IPS-20b (cell line): ENCODE measurements around the gene RSPH1.

Experiments used
- H3K27ac ChIP-seq: one replicate; pipeline ENCODE4 v1.5.1; 2013; ENCODE audit warnings: low read length
- H3K27me3 ChIP-seq: 2 replicates; pipeline ENCODE4 v1.6.1; 2013; ENCODE audit warnings: mild to moderate bottlenecking, low read length, inconsistent platforms; ENCODE audit not compliant: insufficient read depth
- H3K36me3 ChIP-seq: 2 replicates; pipeline ENCODE4 v1.6.1; 2013; ENCODE audit warnings: low read depth, mild to moderate bottlenecking, inconsistent platforms, low read length, moderate library complexity; ENCODE audit not compliant: insufficient read depth
- H3K4me1 ChIP-seq: 2 replicates; pipeline ENCODE4 v1.6.1; 2013; ENCODE audit warnings: mild to moderate bottlenecking, control low read depth, inconsistent platforms, low read length, moderate library complexity; ENCODE audit not compliant: insufficient read depth
- H3K4me3 ChIP-seq: 2 replicates; pipeline ENCODE4 v1.5.1; 2013; ENCODE audit warnings: mild to moderate bottlenecking, low read length, inconsistent platforms
- H3K9ac ChIP-seq: 2 replicates; pipeline ENCODE4 v1.6.1; 2013; ENCODE audit warnings: low read depth, mild to moderate bottlenecking, inconsistent platforms, low read length, moderate library complexity
- H3K9me3 ChIP-seq: 2 replicates; pipeline ENCODE4 v1.6.1; 2013; ENCODE audit warnings: mild to moderate bottlenecking, low read depth, low read length, inconsistent platforms; ENCODE audit not compliant: insufficient read depth

RSPH1 gene

GRCh38 chr21:42468491-42469131 is 27.4 kb downstream of the RSPH1 start:
- H3K9me3 ChIP-seq: no peaks in the 10 kb centered on the region
- no peak overlapping the region for H3K27ac ChIP-seq
- no peak overlapping the region for H3K9ac ChIP-seq
- no peaks in the 10 kb centered on the region for H3K27me3 ChIP-seq
- H3K4me3 ChIP-seq: no peak overlapping the region
- peaks cover 15% of the 10 kb centered on the region for H3K4me1 ChIP-seq
- H3K36me3 ChIP-seq: no peaks in the 10 kb centered on the region

DNA sequence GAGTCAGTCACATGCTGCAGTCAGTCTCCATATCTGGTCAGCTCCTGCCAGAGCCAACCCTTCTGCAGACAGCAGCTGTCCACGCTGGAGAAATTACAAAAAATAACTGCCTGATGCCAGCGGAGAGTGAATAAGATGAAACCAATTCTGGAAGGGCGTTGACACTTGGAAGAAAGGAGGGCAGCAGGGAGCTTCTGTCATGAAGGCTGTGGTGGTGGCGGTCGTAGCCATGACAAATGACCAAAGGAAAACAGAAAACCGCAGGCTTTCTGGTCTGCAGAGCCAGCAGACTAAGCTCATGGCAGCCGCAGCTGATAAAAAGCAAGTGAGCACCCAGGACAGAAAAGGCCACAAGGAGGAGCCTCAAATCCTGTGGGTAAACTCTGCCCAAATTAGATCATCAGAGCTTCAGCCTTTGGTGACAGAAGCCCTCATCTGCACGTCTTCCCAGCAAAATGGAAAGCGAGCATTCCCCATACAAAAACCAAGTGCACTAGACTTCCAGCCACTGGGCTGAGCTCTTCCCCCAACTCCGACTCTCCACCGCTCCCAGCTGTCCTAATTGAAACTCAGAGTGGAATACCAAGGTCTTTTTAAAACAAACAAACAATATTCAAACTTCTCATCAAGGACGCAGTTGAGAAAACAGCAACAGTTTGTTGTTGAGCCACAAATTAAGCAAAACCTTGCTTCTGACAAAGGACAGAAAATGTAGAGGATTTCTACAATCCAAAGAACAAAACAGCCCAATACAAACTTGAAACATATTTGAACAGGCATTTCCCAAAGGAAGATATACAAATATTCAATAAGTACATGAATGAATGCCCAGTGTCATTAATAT is 28.7 kb downstream of the RSPH1 start:
- Histone ChIP-seq H3K27me3 (no peaks in the 10 kb centered on the region), H3K9me3 (no peaks in the 10 kb centered on the region), H3K4me1 (peaks cover 15% of the 10 kb centered on the region), H3K4me3 (no peak overlapping the region), H3K9ac (no peak overlapping the region), H3K27ac (no peak overlapping the region), H3K36me3 (no peaks in the 10 kb centered on the region)

DNA sequence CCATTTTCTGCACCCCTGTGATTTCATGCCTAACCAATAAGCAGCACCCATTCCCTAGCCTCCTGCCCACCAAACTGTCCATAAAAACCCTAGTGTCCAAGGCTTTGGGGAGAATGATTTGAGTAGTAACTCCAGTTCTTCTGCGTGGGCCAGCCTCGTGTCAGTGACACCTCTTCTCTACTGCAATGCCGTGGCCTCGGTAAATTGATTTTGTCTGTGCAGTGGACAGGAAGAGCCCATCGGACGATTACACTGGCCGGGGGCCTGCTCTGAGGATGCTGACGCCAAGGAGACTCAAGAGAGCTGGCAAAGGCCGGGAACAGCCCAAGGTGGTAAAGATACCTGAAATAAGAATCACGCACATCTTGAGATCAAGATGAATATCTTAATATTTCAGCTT is 29.3 kb downstream of the RSPH1 start:
- Histone ChIP-seq H3K27ac (no peak overlapping the region), H3K36me3 (no peaks in the 10 kb centered on the region), H3K4me3 (no peak overlapping the region), H3K9me3 (no peaks in the 10 kb centered on the region), H3K4me1 (peaks cover 15% of the 10 kb centered on the region), H3K27me3 (no peaks in the 10 kb centered on the region), H3K9ac (no peak overlapping the region)

- Histone ChIP-seq H3K27me3 (no peaks in the 10 kb centered on the region), H3K27ac (no peak overlapping the region), H3K9me3 (no peaks in the 10 kb centered on the region), H3K36me3 (no peaks in the 10 kb centered on the region), H3K9ac (no peak overlapping the region), H3K4me3 (no peak overlapping the region), H3K4me1 (peaks cover 15% of the 10 kb centered on the region)
Observed at GRCh38 chr21:42465803-42466127, 30.3 kb downstream of the RSPH1 start.

GRCh38 chr21:42465008-42465802 is 30.8 kb downstream of the RSPH1 start:
- H3K9ac ChIP-seq: no peak overlapping the region
- no peak overlapping the region for H3K4me3 ChIP-seq

DNA sequence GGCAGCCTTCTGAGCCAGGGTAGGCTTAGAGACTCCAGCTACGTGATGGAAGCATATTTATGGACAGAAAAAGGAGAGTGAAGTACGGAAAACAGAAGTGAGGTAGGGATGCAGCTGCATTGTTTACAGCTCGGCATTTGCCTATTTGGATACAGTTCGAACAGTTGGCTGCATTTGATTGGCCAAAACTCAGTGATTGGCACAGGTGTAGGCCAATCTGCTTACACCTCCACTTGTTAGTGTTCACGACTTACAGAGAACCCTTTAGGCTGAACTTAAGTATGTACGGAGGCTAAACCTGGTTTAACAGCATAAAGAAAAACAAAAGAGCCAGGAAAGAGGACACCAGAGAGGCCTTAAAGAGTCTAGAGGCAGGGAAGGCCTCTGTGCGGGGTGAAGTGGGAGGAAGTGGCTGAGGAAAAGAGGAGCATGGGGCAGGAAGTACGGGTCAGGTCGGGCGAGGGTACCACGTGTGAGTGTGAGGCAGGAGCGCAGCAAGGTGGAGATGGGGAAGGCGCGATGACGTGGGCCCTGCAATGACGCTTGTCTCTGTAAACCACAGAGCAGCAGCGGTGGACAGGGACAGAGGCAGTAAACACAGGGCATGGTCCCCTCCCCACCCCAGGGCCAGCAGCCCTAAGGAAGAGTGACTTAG is 32.0 kb downstream of the RSPH1 start:
- H3K27ac ChIP-seq: no peak overlapping the region
- H3K9ac ChIP-seq: no peak overlapping the region
- H3K9me3 ChIP-seq: no peaks in the 10 kb centered on the region
- no peaks in the 10 kb centered on the region for H3K27me3 ChIP-seq
- H3K36me3 ChIP-seq: no peaks in the 10 kb centered on the region
- H3K4me3 ChIP-seq: no peak overlapping the region
- H3K4me1 ChIP-seq: peaks cover 15% of the 10 kb centered on the region

More at GRCh38 chr21:42465008-42465802, 30.8 kb downstream of the RSPH1 start:
- Histone ChIP-seq H3K27ac (no peak overlapping the region), H3K36me3 (no peaks in the 10 kb centered on the region), H3K9me3 (no peaks in the 10 kb centered on the region), H3K4me1 (peaks cover 15% of the 10 kb centered on the region), H3K27me3 (no peaks in the 10 kb centered on the region)

- H3K9ac ChIP-seq: no peak overlapping the region
- peaks cover 8% of the 10 kb centered on the region for H3K4me1 ChIP-seq
- no peak overlapping the region for H3K4me3 ChIP-seq
- no peak overlapping the region for H3K27ac ChIP-seq
- no peaks in the 10 kb centered on the region for H3K36me3 ChIP-seq
- no peaks in the 10 kb centered on the region for H3K27me3 ChIP-seq
- no peaks in the 10 kb centered on the region for H3K9me3 ChIP-seq
Observed at GRCh38 chr21:42461881-42462877, 33.8 kb downstream of the RSPH1 start.

DNA sequence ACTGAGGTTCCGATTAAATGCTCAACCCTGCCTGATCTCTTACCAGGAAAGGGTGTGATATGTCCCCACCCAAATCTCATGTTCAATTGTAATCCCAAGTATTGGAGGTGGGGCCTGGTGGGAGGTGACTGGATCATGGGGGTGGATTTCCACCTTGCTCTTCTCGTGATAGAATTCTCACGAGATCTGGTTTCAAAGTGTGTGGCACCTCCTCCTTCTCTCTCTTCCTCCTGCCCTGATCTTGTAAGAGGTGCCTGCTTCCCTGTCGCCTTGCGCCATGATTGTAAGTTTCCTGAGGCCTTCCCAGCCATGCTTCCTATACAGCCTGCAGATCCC is 34.9 kb downstream of the RSPH1 start:
- H3K9ac ChIP-seq: no peak overlapping the region
- no peak overlapping the region for H3K4me3 ChIP-seq
- no peaks in the 10 kb centered on the region for H3K9me3 ChIP-seq
- peaks cover 8% of the 10 kb centered on the region for H3K4me1 ChIP-seq
- H3K27me3 ChIP-seq: no peaks in the 10 kb centered on the region
- H3K27ac ChIP-seq: no peak overlapping the region
- no peaks in the 10 kb centered on the region for H3K36me3 ChIP-seq

DNA sequence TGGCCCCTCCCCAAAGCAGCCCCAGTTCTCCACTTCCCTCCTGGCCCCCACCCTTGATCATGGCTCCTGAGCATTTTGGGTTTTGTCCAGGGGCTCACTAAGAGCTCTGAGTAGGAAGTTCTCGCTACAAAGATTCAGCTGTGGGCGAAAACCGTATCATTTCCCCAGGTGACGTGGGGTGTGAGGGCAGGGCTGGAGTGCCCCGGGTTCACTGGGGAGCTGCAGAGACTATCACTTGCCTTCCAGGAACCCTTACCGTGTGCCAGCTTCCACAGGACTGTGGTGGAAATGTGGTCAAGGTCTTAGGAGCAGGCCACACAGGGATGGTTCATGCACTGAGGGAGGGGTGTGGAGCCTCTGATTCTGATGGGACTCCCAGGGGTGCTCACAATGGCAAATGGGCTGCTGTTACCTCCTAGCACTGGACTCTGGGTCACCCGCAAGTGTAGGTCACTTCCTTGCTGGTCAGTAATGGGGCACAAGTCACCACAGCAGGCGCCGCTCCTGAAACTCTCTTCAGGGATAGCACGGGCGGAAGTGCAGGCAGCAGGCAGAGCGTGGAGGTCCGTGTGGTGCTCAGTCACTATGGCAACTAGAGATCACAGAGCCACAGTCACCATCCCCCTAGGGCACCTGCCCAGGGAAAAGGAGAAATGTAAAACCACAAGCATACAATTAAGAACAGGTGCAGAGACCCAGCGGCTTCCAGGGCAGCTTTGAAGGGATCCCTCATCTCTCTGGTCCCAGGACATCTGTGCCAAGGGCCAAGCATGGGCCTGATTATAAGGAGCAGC is 35.4 kb downstream of the RSPH1 start:
- Histone ChIP-seq H3K4me3 (no peak overlapping the region), H3K9ac (no peak overlapping the region), H3K27me3 (no peaks in the 10 kb centered on the region), H3K9me3 (no peaks in the 10 kb centered on the region), H3K27ac (no peak overlapping the region), H3K4me1 (peaks cover 8% of the 10 kb centered on the region), H3K36me3 (no peaks in the 10 kb centered on the region)

GRCh38 chr21:42459546-42460215 is 36.3 kb downstream of the RSPH1 start:
- Histone ChIP-seq H3K27me3 (no peaks in the 10 kb centered on the region), H3K4me1 (no peaks in the 10 kb centered on the region; the same call in 1 of the 2 replicates), H3K9ac (no peak overlapping the region), H3K36me3 (no peaks in the 10 kb centered on the region), H3K4me3 (no peak overlapping the region), H3K27ac (no peak overlapping the region), H3K9me3 (no peaks in the 10 kb centered on the region)
